ENCODE results near the gene SLC46A1.

DNA sequence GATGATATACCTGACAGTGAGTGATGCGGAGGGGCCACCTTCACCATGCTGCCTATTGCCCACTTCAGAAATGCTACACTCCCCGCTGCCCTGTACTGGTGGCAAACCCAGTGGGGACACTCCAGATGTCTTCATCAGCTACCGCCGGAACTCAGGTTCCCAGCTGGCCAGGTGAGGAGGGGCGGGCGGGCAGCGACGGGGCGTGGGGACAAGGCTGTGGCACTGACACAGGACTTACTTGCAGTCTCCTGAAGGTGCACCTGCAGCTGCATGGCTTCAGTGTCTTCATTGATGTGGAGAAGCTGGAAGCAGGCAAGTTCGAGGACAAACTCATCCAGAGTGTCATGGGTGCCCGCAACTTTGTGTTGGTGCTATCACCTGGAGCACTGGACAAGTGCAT is 17.9 kb downstream of the SLC46A1 start:
- TF ChIP-seq POLR2AphosphoS5 (IDR thresholded peaks at IDR 0.05; ENCODE audit: low read depth) = no peak
- TF ChIP-seq JUNB (IDR thresholded peaks at IDR 0.05; ENCODE audit: unreplicated experiment) = no peak
- TF ChIP-seq EZH2phosphoT487 (IDR thresholded peaks at IDR 0.05; ENCODE audit: unreplicated experiment) = no peak
- TF ChIP-seq, protein P1, sequence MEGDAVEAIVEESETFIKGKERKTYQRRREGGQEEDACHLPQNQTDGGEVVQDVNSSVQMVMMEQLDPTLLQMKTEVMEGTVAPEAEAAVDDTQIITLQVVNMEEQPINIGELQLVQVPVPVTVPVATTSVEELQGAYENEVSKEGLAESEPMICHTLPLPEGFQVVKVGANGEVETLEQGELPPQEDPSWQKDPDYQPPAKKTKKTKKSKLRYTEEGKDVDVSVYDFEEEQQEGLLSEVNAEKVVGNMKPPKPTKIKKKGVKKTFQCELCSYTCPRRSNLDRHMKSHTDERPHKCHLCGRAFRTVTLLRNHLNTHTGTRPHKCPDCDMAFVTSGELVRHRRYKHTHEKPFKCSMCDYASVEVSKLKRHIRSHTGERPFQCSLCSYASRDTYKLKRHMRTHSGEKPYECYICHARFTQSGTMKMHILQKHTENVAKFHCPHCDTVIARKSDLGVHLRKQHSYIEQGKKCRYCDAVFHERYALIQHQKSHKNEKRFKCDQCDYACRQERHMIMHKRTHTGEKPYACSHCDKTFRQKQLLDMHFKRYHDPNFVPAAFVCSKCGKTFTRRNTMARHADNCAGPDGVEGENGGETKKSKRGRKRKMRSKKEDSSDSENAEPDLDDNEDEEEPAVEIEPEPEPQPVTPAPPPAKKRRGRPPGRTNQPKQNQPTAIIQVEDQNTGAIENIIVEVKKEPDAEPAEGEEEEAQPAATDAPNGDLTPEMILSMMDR (conservative IDR thresholded peaks at IDR 0.05; ENCODE audit: low read depth in 2 of 2) = no peak

Data from GM23338 (cell line).